Measurements from ENCODE around the gene BAG3.
A peak's percentile ranks its signal among the peaks of the same experiment; 100 is the strongest.

BAG3 gene

GRCh38 chr10:119667562-119668328 lies 16.6 kb downstream of the BAG3 start:
- DNase-seq, result no peak

- DNase-seq, result no peak
Measured at GRCh38 chr10:119668461-119668860, 17.3 kb downstream of the BAG3 start.

- DNase-seq, result no peak
Measured at GRCh38 chr10:119669331-119669730, 18.2 kb downstream of the BAG3 start.

GRCh38 chr10:119669975-119670640 lies 18.9 kb downstream of the BAG3 start:
- peak; percentile 53 for DNase-seq

- no peak for DNase-seq
Measured at GRCh38 chr10:119670717-119671116, 19.5 kb downstream of the BAG3 start.

- no peak for DNase-seq
Measured at GRCh38 chr10:119671381-119671780, 20.2 kb downstream of the BAG3 start.

- DNase-seq, result no peak
Measured at GRCh38 chr10:119672291-119672690, 21.1 kb downstream of the BAG3 start.

- DNase-seq, result no peak
Measured at GRCh38 chr10:119673271-119673670, 22.1 kb downstream of the BAG3 start.

GRCh38 chr10:119675483-119676170 lies 24.4 kb downstream of the BAG3 start:
- no peak for DNase-seq

GRCh38 chr10:119677126-119677525 lies 25.9 kb downstream of the BAG3 start:
- no peak for DNase-seq

GRCh38 chr10:119677904-119678755 lies 26.9 kb downstream of the BAG3 start:
- no peak for DNase-seq

- DNase-seq, result no peak
Measured at GRCh38 chr10:119679480-119679829, 28.3 kb downstream of the BAG3 start.

- no peak for DNase-seq
Measured at GRCh38 chr10:119680050-119680449, 28.9 kb downstream of the BAG3 start.

- DNase-seq, result no peak
Measured at GRCh38 chr10:119680650-119681081, 29.5 kb downstream of the BAG3 start.

- peak; percentile 88 for DNase-seq
Measured at GRCh38 chr10:119686465-119687191, 35.4 kb downstream of the BAG3 start.

- no peak for DNase-seq
Measured at GRCh38 chr10:119687192-119688032, 36.2 kb downstream of the BAG3 start.

GRCh38 chr10:119688033-119688508 lies 36.9 kb downstream of the BAG3 start:
- no peak for DNase-seq

- no peak for DNase-seq
Measured at GRCh38 chr10:119689016-119689580, 37.9 kb downstream of the BAG3 start.

- DNase-seq, result no peak
Measured at GRCh38 chr10:119691726-119692125, 40.5 kb downstream of the BAG3 start.

GRCh38 chr10:119693262-119693957 lies 42.2 kb downstream of the BAG3 start:
- no peak for DNase-seq
